AG04450 (cell line): ENCODE results near the gene JSRP1. TPM values are rescaled to one million over a fixed set of nuclear protein-coding genes. Genes with fewer than 3 reads are reported as not detected.

Experiments
- CTCF ChIA-PET: fragments of 300-600, 350-600 bp; formaldehyde crosslinking; extraction: SDS; loops from one replicate; lab custom pipeline; 2022; ENCODE audit warnings: antibody characterized with exemption, inconsistent platforms; lab: Charles Lee
- POLR2A ChIA-PET: fragments of 350-600 bp; formaldehyde crosslinking; extraction: SDS; loops from one replicate; lab custom pipeline; 2021; ENCODE audit warnings: antibody characterized with exemption, inconsistent platforms; lab: Yijun Ruan, JAX
- DNase-seq: peaks from one replicate; pipeline ENCODE4 v3.0.0-alpha.2; 2011; ENCODE audit warnings: low read depth, low spot score
- H3K27ac ChIP-seq: one replicate; pipeline ENCODE4 v1.5.1; 2012; ENCODE audit warnings: low read depth, low read length, control low read depth
- H3K27me3 ChIP-seq: one replicate; pipeline ENCODE4 v1.6.0; 2012; ENCODE audit warnings: low read length; ENCODE audit not compliant: control insufficient read depth, insufficient read depth
- H3K4me3 ChIP-seq: 2 replicates; pipeline ENCODE4 v1.5.1; 2011; ENCODE audit warnings: mild to moderate bottlenecking, low read depth, low read length, control low read depth
- H3K9me3 ChIP-seq: 2 replicates; pipeline ENCODE4 v1.5.1; 2012; ENCODE audit warnings: low read length; ENCODE audit not compliant: control insufficient read depth, insufficient read depth
- CTCF ChIP-seq: IDR thresholded peaks from 2 replicates; pipeline ENCODE4 v1.5.1; 2011; ENCODE audit warnings: low read depth, low read length, control low read depth, inconsistent platforms
- polyA plus RNA-seq: library from polyadenylated mRNA; depleted of rRNA; stranded (reverse); fragments of >200 nt; gene quantifications from 2 replicates; pipeline ENCODE4 v1.2.3, GENCODE V29; 2011

Gene JSRP1
- polyA plus RNA-seq, 1 experiment, result not detected

DNA sequence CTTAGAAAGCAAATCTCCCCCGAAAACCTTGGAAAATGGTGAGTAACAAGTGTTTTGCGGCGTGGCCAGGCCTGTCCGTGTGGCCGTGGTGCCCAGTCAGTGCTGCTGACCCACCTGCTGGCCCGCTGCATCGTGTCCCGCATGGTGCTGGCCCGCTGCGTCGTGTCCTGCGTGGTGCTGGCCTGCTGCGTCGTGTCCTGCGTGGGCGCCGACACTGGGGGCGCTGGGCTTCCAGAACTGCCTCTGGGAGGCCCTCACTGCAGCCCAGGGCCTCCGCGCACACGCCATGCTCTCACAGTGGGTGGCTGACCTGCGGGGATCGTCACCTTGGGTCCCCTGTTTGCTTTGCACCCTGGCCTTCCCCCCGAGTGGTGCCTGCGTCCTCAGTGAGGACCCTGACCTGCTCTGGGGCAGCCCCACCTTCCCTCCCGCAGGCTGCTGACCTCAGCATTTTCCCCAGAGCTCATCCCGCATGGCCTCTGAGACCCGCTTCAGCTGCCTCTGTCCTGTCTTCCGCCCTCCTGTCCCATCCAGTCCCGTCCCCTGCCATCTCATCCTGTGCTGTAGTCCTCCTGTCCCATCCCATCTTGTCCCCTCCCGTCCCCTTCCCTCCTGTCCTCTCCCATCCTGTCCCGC lies 30.7 kb downstream of the JSRP1 start:
- ChIA-PET POLR2A (no interaction called here), CTCF (no interaction called here)
- no peaks in the 10 kb centered on the region for H3K27me3 ChIP-seq
- no peaks in the 10 kb centered on the region; the same call in 1 of the 2 replicates for H3K9me3 ChIP-seq
- DNase-seq, result no peak
- no peak overlapping the region for H3K27ac ChIP-seq
- no peak overlapping the region for H3K4me3 ChIP-seq
- TF ChIP-seq CTCF, result no peak

DNA sequence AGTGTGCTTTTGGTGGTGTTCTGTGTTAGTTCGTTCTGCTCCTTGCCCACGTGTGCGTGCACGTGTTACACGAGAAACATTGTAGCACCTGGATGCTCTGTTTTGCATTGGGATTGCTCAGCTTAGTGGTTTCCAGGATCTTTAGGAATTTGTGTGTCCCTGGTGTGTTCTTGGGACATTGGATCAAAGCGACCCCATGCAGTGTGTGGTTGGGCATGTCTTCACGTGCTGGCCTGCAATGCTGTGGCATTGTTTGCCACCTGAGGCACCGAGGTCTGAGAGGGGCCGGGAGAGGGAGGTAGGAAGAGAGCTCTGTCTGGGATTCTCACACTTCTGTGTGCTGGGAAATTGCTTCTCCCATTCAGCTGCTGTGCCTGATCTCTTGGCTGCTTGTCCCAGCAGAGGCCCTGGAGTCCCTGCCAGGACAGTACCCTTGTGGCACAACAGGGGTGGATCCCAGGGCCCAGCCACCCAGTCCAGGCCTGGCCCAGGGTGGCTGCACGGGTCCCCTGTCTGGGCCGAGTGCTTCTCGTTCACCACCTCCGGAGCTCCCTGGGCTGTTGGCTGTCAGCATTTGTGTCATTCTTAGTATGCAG lies 31.4 kb downstream of the JSRP1 start:
- ChIA-PET CTCF (no interaction called here), POLR2A (no interaction called here)
- no peak overlapping the region for H3K4me3 ChIP-seq
- no peak for TF ChIP-seq CTCF
- no peaks in the 10 kb centered on the region; the same call in 1 of the 2 replicates for H3K9me3 ChIP-seq
- no peak for DNase-seq
- H3K27ac ChIP-seq, result no peak overlapping the region
- H3K27me3 ChIP-seq, result no peaks in the 10 kb centered on the region

- H3K27me3 ChIP-seq, result no peaks in the 10 kb centered on the region
- CTCF ChIA-PET, result no interaction called here
- H3K4me3 ChIP-seq, result no peak overlapping the region
- H3K27ac ChIP-seq, result no peak overlapping the region
- no peak for DNase-seq
- H3K9me3 ChIP-seq, result no peaks in the 10 kb centered on the region; the same call in 1 of the 2 replicates
- TF ChIP-seq CTCF, result no peak
- POLR2A ChIA-PET, result no interaction called here
These were observed 32.3 kb downstream of the JSRP1 start for GRCh38 chr19:2223959-2224358.

- Histone ChIP-seq H3K27ac (no peak overlapping the region), H3K27me3 (no peaks in the 10 kb centered on the region), H3K4me3 (no peak overlapping the region), H3K9me3 (no peaks in the 10 kb centered on the region; the same call in 1 of the 2 replicates)
- no peak for DNase-seq
- POLR2A ChIA-PET, result no interaction called here
- no peak for TF ChIP-seq CTCF
- CTCF ChIA-PET, result no interaction called here
These were observed 32.8 kb downstream of the JSRP1 start for GRCh38 chr19:2223391-2223790.

GRCh38 chr19:2221918-2222317 lies 34.3 kb downstream of the JSRP1 start:
- H3K27ac ChIP-seq, result no peak overlapping the region
- CTCF ChIA-PET, result interaction anchor here (0.7 kb wide), 1 partner anchor 14 kb away, joined by 3 read pairs; the partner anchor contains the start of gene PLEKHJ1

More at GRCh38 chr19:2221918-2222317, 34.3 kb downstream of the JSRP1 start:
- Histone ChIP-seq H3K9me3 (no peaks in the 10 kb centered on the region; the same call in 1 of the 2 replicates), H3K27me3 (no peaks in the 10 kb centered on the region), H3K4me3 (no peak overlapping the region)
- DNase-seq, result no peak
- POLR2A ChIA-PET, result no interaction called here
- TF ChIP-seq CTCF, result peak; percentile 28
